Left renal pelvis (tissue), 4 donors: Measurements from ENCODE around the gene MYBPHL. TPM values are rescaled to one million over a fixed set of nuclear protein-coding genes. Genes with fewer than 3 reads are reported as not detected.
"Not testable (repeated sequence)": the region's sequence is repeated elsewhere in the genome, so short reads cannot be mapped to it uniquely, and the experiment has no call there.

Source experiments
- DNase-seq, 4 donors: peaks; one replicate each; pipeline ENCODE4 v3.0.0-alpha.2; 2013; ENCODE audit warnings: low read depth in 4 of 4, low spot score in 3 of 4
- polyA plus RNA-seq, 4 donors: library from polyadenylated mRNA; unstranded; fragments of 120-200 nt; gene quantifications; one replicate each; pipeline ENCODE4 v1.2.1, GENCODE V29; 2013; ENCODE audit not compliant: insufficient read length in 4 of 4

The MYBPHL gene
- polyA plus RNA-seq, 4 donors, result 0.23 to 0.32 TPM; not detected in 2

- DNase-seq, result no peak
These were observed 637 bp upstream of the MYBPHL start for GRCh38 chr1:109307274-109308021.

GRCh38 chr1:109305991-109306390, 820 bp downstream of the MYBPHL start:
- not testable (repeated sequence) for DNase-seq

GRCh38 chr1:109304226-109304920, 2.4 kb downstream of the MYBPHL start:
- DNase-seq, result no peak

- no peak for DNase-seq
These were observed 4.9 kb downstream of the MYBPHL start for GRCh38 chr1:109301874-109302273.

- no peak for DNase-seq
These were observed 6.1 kb downstream of the MYBPHL start for GRCh38 chr1:109300650-109301151.

DNA sequence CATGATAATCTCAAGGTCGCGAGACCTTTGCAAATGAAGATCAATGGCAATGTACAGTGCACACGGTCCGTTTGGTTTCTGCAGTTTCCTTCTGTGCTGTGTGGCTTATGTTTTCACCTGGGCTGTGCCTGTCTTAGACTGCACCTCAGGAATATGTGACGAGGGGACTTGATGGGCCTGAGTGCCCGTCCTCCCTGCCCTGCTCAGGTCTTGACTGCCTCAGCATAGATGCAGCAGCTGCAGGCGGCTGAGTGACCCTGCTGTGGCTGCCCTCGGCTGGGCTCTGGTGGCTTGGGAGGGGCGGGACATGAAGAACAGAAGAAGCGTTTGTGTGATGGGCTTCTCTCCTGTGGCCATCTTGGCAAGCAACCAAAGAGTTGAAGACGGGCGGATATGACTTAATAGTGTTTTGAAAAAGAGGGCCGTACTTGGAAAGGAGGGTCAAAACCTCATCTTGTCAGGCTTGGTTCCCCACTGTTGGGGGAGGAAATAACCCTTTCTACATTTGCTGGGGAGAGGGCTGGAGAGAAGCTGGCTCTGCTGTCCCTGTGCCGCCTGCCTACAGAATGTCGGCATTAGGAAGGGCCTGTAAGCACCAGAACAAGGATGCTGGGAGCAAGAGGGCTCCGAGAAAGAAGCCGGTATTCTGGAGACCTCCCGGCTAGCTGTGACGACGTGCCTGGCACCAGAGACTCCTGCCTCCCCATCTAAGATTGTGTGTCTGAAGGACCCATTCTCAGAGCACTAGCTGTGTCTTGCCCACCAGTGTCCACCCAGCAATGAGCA, 7.1 kb downstream of the MYBPHL start:
- DNase-seq, result no peak

DNA sequence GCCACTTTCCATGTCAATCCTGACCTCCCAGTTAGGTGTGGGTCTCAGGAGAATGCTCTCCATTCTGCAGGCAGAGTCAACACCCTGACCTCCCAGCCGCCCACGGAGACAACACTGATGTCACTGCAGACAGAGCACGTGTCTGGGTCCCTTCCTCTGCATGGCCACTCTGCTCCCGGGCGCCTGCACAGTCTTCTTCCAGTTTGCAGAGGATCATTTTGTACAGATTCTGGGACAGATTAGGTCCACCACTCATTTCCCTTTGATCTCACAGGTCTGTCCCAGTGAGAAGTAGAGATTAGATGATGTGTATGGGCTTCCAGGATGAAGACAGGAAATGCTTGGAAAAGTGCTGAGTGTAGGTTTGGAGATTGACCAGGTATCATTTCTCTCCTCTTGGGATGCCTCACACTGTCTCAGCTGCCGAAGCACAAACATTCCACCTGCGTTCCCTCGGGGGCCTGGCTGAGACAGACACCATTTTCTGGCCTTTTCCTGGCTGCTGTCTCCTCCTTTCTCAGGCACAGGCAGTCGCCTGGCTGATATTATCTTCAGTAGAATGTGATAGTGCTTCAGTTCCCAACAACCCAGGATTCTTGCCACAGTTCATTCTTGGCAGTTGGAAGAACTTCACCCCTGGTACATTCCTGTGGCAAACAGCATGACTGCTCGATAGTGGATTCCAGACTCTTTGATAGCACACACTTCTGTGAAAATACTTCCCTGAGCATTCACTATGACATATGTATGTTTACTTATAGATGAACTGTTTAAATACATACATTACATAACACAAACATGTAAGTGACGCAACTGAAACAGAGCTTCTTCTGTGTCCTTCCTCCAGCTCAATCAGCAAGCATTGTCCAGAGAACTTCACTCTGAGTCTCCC, 7.9 kb downstream of the MYBPHL start:
- DNase-seq, result no peak

DNA sequence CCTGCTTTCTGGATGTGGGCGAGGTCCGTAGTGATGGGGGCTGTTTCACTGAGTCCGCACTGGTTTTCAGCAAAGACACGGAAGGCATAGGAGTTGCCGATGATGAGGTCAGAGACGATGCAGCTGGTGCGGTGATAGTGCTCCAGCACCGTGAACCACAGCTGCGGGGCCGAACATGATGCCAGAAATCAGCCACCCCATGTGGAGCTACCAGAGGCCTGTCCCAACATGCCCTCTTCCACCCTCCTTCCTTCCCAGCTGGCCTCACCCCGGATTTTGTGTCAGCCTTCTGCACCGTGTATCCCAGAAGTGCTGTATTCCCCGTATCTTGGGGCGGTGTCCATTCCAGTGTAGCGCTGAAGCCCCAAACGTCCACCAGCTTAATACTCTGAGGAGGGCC, 10.0 kb downstream of the MYBPHL start:
- no peak for DNase-seq

DNA sequence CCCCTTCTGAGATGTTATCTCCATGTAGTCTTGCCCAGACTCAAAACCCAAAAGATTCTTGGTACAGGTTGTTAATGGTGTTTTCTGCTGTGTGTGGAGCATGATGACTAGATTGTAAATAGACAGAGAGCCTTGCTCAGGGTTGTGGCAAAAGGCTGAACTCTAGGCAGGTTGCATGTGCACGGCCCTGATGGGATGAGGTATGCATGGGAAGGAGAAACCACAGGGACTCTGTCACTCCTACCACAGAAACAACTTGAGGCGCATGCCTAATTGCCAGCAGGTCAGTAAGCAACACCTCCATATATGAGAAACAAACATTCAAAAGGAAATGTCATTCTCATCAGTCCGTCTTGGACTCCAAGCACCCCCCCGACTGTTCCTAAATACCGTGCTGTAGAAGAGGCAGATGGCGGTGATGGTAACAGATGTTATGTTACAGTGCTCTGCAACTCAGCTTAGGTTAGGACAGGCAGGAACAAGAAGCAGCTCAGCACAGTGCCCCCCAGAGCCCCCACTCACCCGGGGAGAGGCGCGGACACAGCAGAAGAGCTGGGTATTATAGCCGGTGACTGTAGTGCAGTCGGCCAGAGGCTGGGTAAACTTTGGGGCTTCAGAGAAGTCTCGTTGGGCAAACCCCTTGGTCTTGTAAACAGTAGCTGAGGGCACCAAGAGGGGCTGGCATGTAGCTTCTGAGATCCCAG, 10.9 kb downstream of the MYBPHL start:
- no peak for DNase-seq

GRCh38 chr1:109294481-109294880, 12.3 kb downstream of the MYBPHL start:
- no peak for DNase-seq

- no peak for DNase-seq
These were observed 13.8 kb downstream of the MYBPHL start for GRCh38 chr1:109293026-109293425.

GRCh38 chr1:109292364-109292763, 14.4 kb downstream of the MYBPHL start:
- no peak for DNase-seq

- no peak for DNase-seq
These were observed 15.8 kb downstream of the MYBPHL start for GRCh38 chr1:109290998-109291397.

GRCh38 chr1:109290137-109290536, 16.7 kb downstream of the MYBPHL start:
- DNase-seq, result no peak

DNA sequence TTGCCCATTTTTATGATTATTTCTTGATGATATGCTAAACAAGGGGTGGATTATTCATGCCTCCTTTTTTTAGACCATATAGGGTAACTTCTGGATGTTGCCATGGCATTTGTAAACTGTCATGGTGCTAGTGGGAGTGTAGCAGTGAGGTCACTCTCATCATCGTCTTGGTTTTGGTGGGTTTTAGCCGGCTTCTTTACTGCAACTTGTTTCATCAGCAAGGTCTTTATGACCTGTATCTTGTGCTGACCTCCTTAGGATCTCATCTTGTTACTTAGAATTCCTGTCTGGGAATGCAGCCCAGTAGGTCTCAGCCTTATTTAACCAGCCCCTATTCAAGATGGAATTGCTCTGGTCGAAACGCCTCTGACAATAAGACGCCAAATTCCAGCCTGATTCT, 20.0 kb downstream of the MYBPHL start:
- DNase-seq, result not testable (repeated sequence)

- no peak for DNase-seq
These were observed 22.8 kb downstream of the MYBPHL start for GRCh38 chr1:109283748-109284600.

- peak; percentile 90 to 92 (median 90) for DNase-seq
These were observed 23.7 kb downstream of the MYBPHL start, which contains the start of gene PSRC1 for GRCh38 chr1:109282952-109283747. PSRC1 (minus strand) TSS chr1:109283145.

DNA sequence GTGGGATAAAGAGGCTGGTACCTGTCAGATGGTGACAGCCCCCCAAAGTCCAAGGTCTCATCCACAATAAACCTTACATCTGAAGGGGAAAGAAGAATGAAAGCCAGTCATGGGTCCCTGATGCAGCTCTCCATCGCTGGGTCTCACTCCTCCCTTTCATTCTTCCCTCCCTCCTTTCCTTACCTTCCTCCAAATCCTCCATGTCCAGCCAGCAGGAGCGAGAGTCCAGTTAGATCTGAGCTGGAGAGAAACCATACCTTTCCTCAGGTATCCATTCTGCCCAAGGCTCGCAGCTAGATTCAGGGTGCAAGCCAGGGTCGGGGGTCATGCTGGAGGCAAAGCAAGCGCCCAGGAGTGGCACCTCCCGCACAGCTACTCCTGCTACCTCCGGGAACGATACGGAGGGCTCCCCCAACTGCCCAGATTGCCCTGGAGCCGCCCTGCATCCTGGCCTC, 24.3 kb downstream of the MYBPHL start:
- DNase-seq, result no peak
